Body of pancreas (tissue), 4 donors: ENCODE data around the gene BIVM.

Source experiments
- POLR2A ChIP-seq, 3 donors: fragments of 450-650 bp; IDR thresholded peaks; one replicate each; pipeline ENCODE4 v1.6.1; 2016; ENCODE audit warnings: antibody characterized with exemption in 3 of 3, mild to moderate bottlenecking in 2 of 3
- TF ChIP-seq, protein P1 (sequence below), 7 experiments: fragments of 450-650 bp in 4 of 7; fragments of 200-600 bp in 3 of 7; sonication (generic) in 3 of 7; IDR thresholded peaks; one replicate each; pipeline ENCODE4 v1.5.1; 2016 to 2019; ENCODE audit warnings: antibody characterized with exemption in 7 of 7

GRCh38 chr13:102825400-102825799 is 26.5 kb downstream of the BIVM start:
- TF ChIP-seq, protein P1, sequence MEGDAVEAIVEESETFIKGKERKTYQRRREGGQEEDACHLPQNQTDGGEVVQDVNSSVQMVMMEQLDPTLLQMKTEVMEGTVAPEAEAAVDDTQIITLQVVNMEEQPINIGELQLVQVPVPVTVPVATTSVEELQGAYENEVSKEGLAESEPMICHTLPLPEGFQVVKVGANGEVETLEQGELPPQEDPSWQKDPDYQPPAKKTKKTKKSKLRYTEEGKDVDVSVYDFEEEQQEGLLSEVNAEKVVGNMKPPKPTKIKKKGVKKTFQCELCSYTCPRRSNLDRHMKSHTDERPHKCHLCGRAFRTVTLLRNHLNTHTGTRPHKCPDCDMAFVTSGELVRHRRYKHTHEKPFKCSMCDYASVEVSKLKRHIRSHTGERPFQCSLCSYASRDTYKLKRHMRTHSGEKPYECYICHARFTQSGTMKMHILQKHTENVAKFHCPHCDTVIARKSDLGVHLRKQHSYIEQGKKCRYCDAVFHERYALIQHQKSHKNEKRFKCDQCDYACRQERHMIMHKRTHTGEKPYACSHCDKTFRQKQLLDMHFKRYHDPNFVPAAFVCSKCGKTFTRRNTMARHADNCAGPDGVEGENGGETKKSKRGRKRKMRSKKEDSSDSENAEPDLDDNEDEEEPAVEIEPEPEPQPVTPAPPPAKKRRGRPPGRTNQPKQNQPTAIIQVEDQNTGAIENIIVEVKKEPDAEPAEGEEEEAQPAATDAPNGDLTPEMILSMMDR (IDR thresholded peaks at IDR 0.05) = no peak
- TF ChIP-seq POLR2A (IDR thresholded peaks at IDR 0.05) = no peak
